Stimulated activated CD8-positive, alpha-beta memory T cell treated with anti-CD3 and anti-CD28 coated beads, Interleukin-7, amount 100 ng/mL, for 4 hours (primary cell): ENCODE results near the gene SYNE3.

ENCODE experiments used
- DNase-seq, 2 donors: peaks; one replicate each; pipeline ENCODE4 v3.0.0-alpha.2; 2020; ENCODE audit warnings: low read depth in 2 of 2

The SYNE3 gene, protein sequence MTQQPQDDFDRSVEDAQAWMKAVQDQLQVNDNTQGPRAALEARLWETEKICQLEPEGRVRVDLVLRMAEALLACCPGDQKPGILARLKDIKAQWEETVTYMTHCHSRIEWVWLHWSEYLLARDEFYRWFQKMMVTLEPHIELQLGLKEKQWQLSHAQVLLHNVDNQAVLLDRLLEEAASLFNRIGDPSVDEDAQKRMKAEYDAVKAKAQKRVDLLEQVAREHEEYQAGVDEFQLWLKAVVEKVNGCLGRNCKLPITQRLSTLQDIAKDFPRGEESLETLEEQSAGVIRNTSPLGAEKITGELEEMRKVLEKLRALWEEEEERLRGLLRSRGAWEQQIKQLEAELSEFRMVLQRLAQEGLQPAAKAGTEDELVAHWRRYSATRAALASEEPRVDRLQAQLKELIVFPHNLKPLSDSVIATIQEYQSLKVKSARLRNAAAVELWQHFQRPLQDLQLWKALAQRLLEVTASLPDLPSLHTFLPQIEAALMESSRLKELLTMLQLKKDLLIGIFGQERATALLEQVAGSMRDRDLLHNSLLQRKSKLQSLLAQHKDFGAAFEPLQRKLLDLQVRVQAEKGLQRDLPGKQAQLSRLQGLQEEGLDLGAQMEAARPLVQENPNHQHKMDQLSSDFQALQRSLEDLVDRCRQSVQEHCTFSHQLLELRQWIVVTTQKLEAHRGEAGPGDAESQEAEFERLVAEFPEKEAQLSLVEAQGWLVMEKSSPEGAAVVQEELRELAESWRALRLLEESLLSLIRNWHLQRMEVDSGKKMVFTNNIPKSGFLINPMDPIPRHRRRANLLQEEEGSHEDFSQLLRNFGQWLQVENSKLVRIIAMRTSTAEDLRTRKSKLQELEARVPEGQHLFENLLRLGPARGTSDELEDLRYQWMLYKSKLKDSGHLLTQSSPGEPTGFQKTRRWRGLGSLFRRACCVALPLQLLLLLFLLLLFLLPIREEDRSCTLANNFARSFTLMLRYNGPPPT

DNA sequence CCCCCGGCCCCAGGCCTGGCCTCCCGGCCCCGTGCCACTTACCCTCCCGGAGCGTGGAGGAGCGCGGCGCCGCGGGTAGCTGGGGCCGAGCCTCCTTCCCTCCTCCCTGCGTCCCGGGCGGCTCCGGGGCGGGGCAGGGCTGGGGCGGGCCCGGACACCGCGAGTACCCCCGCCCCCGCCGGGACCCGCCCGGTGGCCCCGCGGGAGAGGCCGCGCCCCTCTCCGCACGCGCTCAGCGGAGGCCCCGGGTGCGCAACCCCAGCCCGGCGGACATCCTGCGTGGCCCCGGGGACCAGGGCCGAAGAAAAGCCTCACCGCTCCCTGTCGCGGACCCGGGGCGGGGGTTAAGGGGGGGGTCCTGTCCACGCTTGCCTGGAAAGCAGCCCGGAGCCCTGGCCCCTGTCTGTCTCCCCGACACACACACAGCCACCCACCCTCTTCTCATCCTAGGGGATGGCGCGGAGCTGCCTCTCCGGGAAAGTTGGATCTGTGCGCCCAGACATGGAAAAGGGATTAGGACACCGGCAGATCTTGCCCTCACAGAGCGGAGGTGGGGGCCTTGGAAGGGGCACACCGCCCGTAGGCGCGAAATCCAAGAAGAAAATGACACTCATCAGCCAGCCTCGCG, at the start of gene SYNE3:
Gene SYNE3, minus strand, starts transcription at position 97 of the 628 bp plus-strand sequence. CDS start 40,829 bp downstream, outside the sequence.
- peak in 1 of 2 donors; percentile 35 for DNase-seq

DNA sequence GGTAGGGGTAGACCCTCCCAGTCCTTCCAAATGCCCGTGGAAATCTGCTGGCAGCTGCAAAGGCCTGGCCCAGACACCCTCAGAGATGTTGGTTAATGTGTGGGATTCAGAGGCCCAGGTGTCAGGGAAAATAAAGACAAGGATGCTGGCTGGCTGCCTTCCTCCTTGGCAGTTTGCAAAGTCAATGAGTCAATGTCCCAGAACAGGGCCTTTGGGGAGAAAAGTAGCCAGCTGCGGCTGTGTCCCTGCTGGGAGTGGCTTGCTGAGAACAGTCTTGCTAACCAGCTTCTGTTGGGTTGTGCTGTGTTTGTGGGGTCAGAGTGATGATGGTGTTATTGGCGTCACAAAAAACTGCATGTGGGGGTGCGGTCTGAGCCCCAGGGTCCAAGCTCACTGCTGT, 47.6 kb upstream of the SYNE3 start:
- no peak for DNase-seq

DNA sequence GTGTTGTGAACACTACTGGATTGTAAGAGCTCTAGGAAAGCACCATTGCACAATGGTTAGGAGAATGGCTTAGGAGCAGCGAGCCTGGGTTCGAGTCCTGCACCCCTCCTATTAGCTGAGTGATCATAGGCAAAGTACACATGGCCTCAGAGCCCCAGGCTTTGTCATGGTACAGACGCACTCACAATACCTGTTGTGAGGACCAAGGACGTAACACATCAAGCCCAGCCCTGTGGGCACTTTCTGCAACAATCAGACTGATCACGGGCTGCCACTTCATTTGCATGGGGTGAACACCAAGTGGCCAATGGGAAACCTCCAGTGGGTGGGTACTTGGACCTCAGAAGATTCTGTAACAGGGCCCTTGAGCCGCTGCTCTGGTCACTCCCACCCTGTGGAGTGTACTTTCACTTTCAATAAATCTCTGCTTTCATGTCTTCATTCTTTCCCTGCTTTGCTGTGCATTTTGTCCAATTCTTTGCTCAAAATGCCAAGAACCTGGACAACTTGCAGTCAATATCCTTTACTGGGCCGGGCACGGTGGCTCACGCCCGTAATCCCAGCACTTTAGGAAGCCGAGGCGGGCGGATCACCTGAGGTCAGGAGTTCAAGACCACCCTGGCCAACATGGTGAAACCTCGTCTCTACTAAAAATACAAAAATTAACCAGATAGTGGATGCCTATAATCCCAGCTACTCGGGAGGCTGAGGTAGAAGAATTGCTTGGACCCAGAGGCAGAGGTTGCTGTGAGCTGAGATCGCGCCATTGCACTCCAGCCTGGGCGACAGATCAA, 46.6 kb upstream of the SYNE3 start:
- DNase-seq: no peak

DNA sequence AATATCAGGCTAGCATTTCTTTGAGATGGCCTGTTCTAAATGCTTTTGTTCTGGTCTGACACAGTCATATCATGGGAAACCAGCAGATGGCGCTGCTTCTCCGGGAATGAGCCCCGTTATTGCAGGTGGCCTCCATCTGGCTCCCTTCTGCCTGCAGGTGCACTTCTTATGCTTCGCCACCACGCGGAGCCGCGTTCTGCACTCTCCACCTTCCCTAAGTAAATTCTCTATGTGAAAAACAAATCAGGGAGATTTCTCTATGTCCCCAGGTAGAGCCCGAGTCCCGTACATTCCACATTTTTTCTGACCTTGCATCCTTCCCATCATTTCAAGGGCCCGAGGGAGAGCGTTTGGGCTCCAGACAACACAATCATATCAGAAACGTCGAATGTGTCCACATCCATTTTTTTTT, 44.6 kb upstream of the SYNE3 start:
- DNase-seq: peak; percentile 58 to 82

DNA sequence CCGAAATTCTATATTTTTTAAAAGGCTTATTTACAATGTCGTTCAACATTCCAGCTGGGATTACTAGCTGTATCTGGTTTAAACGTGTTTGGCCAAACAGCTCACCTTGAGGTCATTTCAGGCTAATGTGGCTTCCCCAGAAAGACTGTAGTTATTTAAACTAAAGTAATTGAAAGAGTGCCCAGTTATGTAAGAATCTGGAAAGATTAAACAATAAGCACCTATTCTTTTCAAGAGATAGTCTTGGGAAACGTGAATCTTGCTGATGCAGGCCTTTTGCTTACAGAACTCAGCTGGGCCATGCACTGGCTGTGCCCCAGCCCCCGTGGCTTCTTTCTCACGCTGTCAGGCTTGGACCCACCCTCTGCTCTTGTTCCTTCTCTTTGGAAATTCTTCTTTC, 42.8 kb upstream of the SYNE3 start:
- DNase-seq: no peak

DNA sequence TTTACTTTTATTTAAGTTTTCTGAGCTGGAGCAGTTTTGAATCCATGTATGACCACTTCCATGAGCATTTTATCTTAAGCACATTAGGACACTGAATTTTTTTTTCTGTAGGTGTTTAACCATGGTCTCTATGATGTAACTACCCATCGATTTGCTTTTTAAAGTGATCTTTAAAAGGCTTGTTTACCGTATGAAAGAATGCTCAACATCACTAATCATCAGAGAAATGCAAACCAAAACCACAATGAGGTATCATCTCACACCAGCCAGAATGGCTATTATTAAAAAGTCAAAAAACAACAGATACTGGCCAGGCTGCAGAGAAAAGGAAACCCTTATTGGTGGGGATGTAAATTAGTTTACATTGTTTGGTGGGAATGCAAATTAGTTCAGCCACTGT, 41.4 kb upstream of the SYNE3 start:
- DNase-seq: no peak

DNA sequence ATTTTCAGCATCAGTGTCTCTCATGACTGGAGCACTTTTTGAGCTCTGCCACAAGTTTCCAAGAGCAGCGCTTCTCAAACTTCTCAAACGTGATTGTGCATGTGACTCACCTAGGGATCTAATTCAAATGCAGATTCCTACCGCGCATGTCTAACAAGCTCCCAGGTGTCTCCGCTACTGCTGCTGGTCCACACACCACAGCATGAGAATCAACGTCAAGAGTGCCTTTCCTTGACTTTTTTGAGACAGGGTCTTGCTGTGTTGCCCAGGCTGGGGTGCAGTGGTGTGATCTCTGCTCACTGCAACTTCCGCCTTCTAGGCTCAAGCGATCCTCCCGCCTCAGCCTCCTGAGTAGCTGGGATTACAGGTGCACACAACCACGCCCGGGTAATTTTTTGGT, 40.8 kb upstream of the SYNE3 start:
- no peak for DNase-seq

DNA sequence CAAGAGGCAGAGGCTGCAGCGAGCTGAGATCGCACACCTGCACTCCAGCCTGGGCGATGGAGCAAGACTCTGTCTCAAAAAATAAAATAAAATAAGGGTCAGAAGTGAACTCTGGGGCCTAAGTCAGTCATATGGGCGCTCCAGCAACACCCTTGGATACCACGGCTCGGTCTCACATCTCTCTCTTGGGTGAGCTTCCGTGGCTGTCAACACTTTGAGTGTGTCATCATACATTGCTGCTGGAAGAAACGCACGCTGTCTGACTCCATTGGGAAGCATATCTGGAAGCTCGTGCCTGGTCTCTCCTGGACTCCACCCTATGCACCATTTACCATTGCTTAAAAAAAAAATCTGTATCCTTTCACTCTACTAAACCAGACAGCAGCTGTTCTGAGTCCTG, 38.6 kb upstream of the SYNE3 start:
- DNase-seq: no peak

DNA sequence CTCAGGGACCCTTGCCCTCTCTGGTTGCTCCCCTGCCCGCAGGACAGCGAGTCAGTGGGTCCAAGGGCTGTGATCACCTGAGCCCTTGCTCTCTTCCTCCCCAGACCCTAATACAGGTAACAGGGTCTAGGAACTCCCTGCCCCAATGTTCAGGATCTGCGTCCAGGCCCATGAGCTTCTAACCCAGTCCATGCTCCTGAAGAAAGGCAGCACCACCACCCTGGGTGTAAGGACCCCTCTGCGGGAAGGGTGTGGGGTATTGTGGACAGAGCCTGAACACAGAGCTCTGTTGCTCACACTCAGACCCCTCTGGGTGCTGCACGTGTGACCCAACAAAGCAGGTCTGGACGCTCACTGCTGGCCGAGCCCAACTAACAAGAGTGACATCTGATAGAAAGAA, 36.7 kb upstream of the SYNE3 start:
- no peak for DNase-seq

DNA sequence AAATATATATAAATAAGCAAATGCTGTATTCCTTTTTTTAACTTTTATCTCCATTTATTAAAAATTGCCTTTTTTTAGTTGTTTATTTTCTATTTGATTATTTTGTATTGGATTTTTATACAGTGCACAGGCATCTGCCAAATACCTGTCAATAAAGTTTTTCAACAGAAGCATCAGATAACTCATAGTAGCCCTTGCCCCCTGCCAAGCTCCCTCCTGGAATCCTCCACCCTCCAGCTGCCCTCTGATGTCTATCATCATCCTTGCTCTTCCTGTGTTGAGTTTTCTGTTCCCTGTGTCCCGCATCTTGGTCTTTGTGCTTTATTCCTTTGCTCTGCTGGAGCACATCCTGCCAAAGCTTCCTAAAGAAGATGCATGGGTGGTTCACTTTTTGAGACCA, 35.0 kb upstream of the SYNE3 start:
- no peak for DNase-seq

DNA sequence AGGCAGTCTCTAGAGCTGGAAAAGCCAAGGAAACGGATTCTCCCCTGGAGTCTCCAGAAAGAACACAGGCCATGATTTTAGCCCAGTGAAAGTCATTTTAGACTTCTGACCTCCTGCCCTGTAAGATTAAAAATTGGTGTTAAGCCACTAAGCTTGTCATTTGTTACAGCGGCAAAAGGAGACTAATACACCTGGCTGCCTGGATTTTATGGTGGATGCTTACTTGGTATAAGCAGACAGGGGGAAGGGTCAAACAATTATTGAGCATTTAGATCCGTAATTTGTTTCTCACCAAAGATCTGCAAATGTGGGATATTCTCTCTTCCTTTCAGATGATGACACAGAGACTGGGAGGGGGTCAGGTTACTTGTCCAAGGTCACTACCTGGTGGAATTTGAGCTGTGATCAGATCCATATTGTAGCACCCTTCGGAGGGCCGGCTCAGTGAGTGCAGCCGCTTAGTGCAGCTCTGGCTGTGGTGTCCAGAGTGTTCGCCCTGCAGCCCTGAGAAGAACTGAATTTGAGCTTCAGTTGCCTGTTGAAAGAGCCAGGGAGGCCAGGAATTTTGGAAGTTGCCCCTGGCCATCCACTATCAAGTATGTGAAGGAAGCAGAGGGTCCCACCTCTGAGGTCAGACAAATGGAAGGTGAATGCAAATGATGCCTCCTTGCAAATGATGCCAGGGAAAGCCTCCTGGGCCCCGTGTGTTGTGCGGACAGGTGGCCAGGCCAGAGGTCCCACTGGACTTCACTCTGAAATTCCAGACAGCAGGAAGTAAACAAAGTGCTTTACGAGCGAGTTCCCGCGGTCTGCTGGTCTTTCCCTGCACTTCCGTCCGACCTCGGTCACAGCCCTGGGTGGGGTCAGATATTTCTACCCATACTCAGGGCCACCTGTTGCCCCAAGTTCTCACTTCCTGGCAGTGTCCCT, 33.5 kb upstream of the SYNE3 start:
- DNase-seq: no peak

DNA sequence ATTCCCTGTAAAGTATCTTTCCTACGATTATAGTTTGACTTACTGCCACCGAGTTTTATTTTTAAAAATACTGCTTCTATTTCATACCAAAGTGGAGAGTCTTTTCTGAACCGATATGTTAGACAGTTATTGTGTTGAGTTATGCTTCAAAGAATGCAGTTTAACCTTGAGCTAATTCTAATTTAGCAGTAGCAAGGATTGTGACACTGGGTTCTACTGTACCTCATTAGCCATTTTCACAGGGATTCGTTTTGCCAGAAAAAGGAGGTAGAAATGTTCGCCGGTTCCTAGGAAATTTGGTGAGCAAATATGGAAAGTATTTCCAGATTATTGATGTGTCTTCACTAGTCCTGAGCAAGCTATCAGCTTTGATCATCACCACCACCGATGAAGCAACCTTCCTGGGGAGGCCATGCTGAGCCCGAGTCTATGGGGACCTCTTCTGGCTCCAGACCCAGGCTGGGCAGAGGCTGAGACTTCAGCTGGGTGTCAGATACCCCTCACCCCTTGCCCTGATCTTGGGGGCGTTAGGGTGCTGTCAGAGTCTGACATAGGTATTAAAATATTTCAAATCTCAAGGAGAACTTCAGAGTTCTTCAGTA, 32.0 kb upstream of the SYNE3 start:
- DNase-seq: no peak

DNA sequence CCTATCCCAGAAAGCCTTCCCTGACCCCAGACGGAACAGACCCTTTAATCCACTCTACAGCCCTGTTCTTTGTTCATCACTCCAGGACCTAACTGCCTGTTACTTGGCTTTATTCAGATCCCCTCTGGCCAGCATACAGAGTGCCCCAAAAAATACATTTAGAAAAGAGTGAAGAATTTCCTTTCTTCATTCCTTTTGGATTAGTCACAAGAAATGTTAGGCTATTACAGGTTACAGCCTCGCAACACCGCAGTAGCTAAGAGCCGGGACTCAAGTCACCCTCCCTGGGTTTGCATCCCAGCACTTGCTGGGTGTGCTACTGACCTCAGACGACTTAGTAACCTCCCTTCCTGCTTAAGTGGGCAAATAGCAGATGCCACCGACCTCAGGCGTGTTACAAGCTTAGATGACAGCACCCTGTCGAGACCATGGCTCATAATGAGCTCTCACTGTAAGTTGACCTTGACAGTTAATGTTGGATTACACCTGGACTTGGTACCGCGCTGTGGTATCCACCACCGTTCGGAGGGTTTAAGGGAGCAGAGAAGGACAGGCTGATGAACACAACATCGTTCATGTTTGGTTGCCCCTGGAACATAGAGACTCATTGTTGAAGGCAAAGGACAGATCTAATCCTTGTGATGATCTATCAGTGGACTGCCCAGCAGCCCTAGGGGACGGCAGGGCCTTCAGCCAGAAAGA, 31.3 kb upstream of the SYNE3 start:
- DNase-seq: no peak

DNA sequence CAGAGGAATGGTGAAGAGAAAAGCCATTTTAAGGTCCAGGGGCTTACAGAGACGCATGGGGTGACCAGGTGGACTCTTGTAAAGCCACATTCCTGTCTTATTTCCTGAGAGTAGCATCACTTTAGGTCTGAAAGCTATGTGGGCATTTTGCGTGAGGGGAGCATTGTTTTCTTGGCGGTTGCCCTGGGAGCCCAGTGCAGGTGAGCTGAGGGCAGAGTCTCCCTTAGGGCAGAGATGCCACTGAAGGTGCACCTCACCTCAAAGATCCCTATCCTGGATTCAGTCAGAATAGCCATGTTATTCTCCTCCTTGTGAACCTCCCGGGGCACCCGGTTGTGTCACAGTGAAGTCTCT, 30.8 kb upstream of the SYNE3 start:
- DNase-seq: no peak

DNA sequence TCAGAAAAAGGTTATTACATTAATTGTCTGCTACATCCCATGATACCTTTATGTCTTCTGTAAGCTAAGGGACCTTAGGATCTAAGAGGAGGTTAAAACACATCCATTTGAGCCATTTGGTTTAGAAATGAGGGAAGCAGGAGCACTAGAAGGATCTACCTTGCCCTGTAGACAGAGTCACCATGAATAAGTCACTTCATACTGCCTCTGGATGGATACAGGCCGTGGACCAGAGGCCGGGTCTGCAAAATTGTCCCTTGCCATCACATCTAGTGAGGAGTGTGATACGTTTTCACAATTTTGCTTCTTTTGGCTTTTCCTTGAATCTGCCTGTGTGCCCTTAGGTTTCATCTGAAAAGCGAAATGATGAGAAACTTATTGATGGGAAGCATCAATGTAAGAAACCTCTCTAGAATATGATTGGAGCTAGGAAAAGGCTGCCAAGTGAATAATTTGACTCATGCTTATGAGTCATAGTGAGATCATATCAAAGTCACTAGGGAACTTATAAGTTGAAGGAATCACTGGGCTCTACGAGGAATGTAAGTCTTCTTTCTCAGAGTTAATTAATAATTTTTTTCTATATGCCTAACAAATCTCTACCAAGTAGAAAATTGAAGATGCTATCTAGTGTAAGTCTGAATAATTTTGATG, 29.2 kb upstream of the SYNE3 start:
- DNase-seq: no peak

DNA sequence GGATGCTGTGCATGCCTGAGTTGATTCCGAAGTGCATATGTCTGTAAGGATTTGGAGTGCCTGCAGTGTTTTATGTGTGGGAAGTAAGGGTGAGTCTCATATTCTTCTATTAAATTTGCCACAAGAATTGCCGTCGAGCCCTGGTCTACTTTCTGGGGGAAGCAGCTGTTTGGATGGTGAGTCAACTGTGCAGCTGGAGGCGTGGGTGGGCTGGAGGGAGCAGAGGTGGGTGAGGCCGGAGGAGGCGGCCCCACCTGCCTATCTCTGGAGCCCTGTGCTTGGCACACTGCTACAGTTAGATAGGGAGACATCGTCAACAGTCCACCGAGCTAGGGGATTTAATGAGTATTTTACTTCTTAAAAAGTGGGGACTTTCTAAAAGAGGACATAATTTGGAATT, 28.1 kb upstream of the SYNE3 start:
- DNase-seq: no peak

DNA sequence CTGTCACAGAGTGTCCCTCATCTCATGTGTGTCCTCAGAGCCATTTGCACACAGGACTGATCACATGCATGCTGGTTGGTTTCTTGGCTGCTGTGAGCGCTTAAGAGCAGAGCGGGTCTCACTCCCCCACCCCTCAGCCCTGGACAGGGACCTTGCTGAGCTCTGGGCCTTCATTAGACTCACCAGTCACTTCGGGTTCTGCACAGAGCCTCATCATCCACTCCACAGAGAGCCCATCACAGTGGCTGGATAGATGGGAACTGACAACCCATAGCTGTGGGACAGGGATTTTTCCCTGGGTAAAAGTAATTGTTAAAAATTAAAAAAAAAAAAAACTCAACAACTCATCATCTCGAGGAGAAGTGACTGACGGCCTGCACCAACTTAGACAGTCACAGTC, 26.6 kb upstream of the SYNE3 start:
- no peak for DNase-seq

DNA sequence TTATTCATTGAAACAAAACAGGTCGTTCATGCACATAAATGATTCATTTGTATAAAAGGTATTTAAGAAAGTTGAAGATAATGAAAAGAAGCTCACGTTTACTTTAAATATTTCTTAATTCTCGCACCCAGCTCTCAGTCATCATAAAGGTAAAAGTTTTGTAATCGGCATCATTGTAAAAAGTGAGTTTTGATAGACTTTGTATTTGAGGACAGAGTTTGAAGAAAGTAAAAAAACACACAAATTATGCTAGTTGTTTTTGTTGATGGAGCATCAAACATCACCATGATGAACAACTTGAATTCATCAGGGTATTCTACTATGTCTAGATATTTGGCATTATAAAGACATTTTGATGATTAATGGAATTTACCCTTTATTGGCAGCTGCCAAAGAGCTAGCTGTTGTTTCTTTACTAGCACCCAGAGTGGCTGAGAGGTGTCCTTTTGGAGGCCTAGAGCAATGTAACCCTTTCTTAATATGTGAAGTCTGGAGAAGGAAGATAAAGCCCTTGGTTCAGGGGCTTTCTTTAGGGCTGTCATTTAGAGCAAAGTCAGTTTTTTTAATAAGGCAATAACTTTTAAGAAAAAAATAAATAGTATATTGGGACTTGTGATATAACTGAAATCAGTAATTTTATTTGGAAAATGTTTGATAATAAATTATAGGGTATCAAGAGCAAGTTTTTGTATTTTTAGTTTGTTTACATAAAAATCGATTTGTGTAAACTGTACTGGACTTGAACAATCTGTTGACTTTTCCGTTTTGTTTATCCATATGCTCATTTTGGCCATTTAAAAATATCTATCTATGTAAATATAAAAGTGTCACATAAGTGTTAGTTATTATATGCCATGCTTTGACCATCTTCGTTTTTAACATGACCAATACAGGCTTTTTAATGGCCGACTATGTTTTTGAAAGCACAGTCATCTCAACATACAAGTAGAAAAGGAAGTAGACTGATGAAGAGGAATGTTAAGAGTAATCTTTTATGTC, 25.8 kb upstream of the SYNE3 start:
- no peak for DNase-seq
